Osteocyte (in vitro differentiated cells): ENCODE measurements around the gene ATP6V0D1. TPM values are rescaled to one million over a fixed set of nuclear protein-coding genes. Genes with fewer than 3 reads are reported as not detected.

Experiments
- DNase-seq: peaks from one replicate; pipeline ENCODE4 v3.0.0; 2021; ENCODE audit warnings: mixed read lengths; ENCODE audit not compliant: unreplicated experiment; ENCODE audit errors: extremely low spot score
- H3K27ac Mint-ChIP-seq: one replicate; pipeline ENCODE4 v1.8.0; 2021; ENCODE audit warnings: mild to moderate bottlenecking, mixed read lengths; ENCODE audit not compliant: unreplicated experiment
- H3K27me3 Mint-ChIP-seq: one replicate; pipeline ENCODE4 v1.8.0; 2021; ENCODE audit warnings: mixed read lengths; ENCODE audit not compliant: unreplicated experiment
- H3K36me3 Mint-ChIP-seq: one replicate; pipeline ENCODE4 v1.8.0; 2021; ENCODE audit warnings: mixed read lengths; ENCODE audit not compliant: unreplicated experiment
- H3K4me1 Mint-ChIP-seq: one replicate; pipeline ENCODE4 v1.8.0; 2021; ENCODE audit warnings: mixed read lengths; ENCODE audit not compliant: unreplicated experiment
- H3K4me3 Mint-ChIP-seq: one replicate; pipeline ENCODE4 v1.8.0; 2021; ENCODE audit warnings: mild to moderate bottlenecking, moderate library complexity, mixed read lengths; ENCODE audit not compliant: unreplicated experiment
- H3K9me3 Mint-ChIP-seq: one replicate; pipeline ENCODE4 v1.8.0; 2021; ENCODE audit warnings: mixed read lengths; ENCODE audit not compliant: unreplicated experiment
- total RNA-seq: library from RNA; stranded (reverse); gene quantifications from 2 replicates; pipeline ENCODE4 v1.2.1, GENCODE V29; 2021
- TF ChIP-seq, protein P1 (sequence below): fragments of 200-600 bp; sonication (generic); IDR thresholded peaks from 2 replicates; pipeline ENCODE4 v1.5.0; 2021; ENCODE audit warnings: antibody characterized with exemption, mild to moderate bottlenecking, moderate library complexity

The ATP6V0D1 gene
- total RNA-seq, 1 donor from 2014 or later: 116 TPM

DNA sequence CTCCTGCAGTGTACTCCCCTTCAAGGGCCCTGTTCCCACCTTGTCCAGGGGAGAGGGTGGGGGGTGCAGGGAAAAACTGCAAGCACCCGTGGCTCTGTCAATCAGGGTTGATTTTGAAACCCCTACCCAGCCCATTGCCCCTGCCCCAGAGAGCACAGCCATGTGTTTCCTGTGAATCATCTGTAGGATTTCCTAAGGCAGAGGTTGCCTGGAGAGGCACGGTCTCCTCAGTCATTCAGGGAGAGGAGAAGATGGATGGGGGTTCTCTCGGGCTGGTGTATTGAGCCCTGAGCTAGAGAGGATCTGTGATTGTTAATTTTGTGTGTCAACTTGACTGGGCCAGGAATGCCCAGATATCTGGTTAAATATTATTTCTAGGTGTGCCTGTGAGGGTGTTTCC, 5.8 kb upstream of the ATP6V0D1 start:
- H3K36me3 Mint-ChIP-seq: no peaks in the 10 kb centered on the region
- H3K27me3 Mint-ChIP-seq: no peaks in the 10 kb centered on the region
- DNase-seq: no peak
- no peaks in the 10 kb centered on the region for H3K9me3 Mint-ChIP-seq
- H3K27ac Mint-ChIP-seq: no peak overlapping the region
- TF ChIP-seq, protein P1, sequence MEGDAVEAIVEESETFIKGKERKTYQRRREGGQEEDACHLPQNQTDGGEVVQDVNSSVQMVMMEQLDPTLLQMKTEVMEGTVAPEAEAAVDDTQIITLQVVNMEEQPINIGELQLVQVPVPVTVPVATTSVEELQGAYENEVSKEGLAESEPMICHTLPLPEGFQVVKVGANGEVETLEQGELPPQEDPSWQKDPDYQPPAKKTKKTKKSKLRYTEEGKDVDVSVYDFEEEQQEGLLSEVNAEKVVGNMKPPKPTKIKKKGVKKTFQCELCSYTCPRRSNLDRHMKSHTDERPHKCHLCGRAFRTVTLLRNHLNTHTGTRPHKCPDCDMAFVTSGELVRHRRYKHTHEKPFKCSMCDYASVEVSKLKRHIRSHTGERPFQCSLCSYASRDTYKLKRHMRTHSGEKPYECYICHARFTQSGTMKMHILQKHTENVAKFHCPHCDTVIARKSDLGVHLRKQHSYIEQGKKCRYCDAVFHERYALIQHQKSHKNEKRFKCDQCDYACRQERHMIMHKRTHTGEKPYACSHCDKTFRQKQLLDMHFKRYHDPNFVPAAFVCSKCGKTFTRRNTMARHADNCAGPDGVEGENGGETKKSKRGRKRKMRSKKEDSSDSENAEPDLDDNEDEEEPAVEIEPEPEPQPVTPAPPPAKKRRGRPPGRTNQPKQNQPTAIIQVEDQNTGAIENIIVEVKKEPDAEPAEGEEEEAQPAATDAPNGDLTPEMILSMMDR: no peak
- no peak overlapping the region for H3K4me3 Mint-ChIP-seq
- peaks cover 8% of the 10 kb centered on the region for H3K4me1 Mint-ChIP-seq

- H3K9me3 Mint-ChIP-seq: no peaks in the 10 kb centered on the region
- H3K27ac Mint-ChIP-seq: no peak overlapping the region
- H3K4me3 Mint-ChIP-seq: no peak overlapping the region
- peaks cover 20% of the 10 kb centered on the region for H3K4me1 Mint-ChIP-seq
- DNase-seq: no peak
- TF ChIP-seq, protein P1: no peak
- no peaks in the 10 kb centered on the region for H3K27me3 Mint-ChIP-seq
- no peaks in the 10 kb centered on the region for H3K36me3 Mint-ChIP-seq
These were observed 3.0 kb upstream of the ATP6V0D1 start for GRCh38 chr16:67483731-67484525.

DNA sequence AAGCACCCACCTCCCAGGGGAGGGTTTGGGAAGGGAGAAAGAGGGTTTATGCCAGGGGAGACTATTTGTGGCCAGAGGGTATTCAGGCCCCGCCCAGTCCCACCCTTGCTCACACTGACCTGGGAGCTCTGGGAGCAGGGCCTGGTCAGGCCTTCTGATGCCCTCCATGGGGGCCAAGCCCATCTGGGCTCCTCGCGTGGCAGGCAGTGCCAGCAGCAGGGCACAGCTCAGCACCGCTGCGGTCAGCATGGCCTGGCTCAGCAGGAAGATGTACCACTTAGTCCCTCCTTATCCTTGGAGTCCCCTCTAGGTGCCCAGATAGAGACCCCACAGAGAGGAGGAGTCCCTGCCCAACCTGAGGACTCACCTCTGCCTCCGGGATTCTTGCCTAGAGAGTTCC, 2.2 kb upstream of the ATP6V0D1 start, which contains the start of gene AGRP:
AGRP (minus strand) TSS at position 398 of the 400 bp plus-strand sequence; CDS start at position 249, 149 bp downstream.
- no peaks in the 10 kb centered on the region for H3K27me3 Mint-ChIP-seq

GRCh38 chr16:67482233-67482924, 1.4 kb upstream of the ATP6V0D1 start:
- Mint-ChIP-seq H3K27me3 (no peaks in the 10 kb centered on the region), H3K9me3 (no peaks in the 10 kb centered on the region), H3K4me1 (peaks cover 30% of the 10 kb centered on the region), H3K36me3 (no peaks in the 10 kb centered on the region), H3K27ac (peak overlapping the region; percentile 97), H3K4me3 (peak overlapping the region; percentile 97)
- no peak for DNase-seq
- TF ChIP-seq, protein P1: no peak

More for the DNA sequence above, 2.2 kb upstream of the ATP6V0D1 start, which contains the start of gene AGRP:
- Mint-ChIP-seq H3K27ac (no peak within 1 kb of the TSS), H3K36me3 (no peaks in the 10 kb centered on the region), H3K4me1 (peaks cover 24% of the 10 kb centered on the region), H3K4me3 (no peak within 1 kb of the TSS), H3K9me3 (no peaks in the 10 kb centered on the region)
- TF ChIP-seq, protein P1: no peak
- DNase-seq: no peak
